Activated naive CD4-positive, alpha-beta T cell (primary cell): ENCODE measurements around the gene BRD8.

ENCODE experiments used
- DNase-seq, 4 experiments: peaks; one replicate each; lab custom pipeline; 2025; lab: John Stamatoyannopoulos, UW

BRD8 gene

GRCh38 chr5:138096997-138097828, 81.2 kb downstream of the BRD8 start:
- DNase-seq: no peak

GRCh38 chr5:138096363-138096762, 82.1 kb downstream of the BRD8 start:
- no peak for DNase-seq

GRCh38 chr5:138095100-138095907, 83.1 kb downstream of the BRD8 start:
- DNase-seq: no peak

GRCh38 chr5:138093036-138093435, 85.4 kb downstream of the BRD8 start:
- no peak for DNase-seq

GRCh38 chr5:138092301-138092700, 86.1 kb downstream of the BRD8 start:
- no peak for DNase-seq

- no peak for DNase-seq
Measured at GRCh38 chr5:138091685-138092084, 86.7 kb downstream of the BRD8 start.
